Vagina (tissue), 2 donors: ENCODE measurements around the gene PLEKHM3. TPM values are rescaled to one million over a fixed set of nuclear protein-coding genes. Genes with fewer than 3 reads are reported as not detected.

ENCODE experiments used
- DNase-seq, 2 donors: peaks; one replicate each; pipeline ENCODE4 v3.0.0-alpha.2; 2017; ENCODE audit errors: extremely low spot score in 2 of 2
- H3K27ac ChIP-seq: fragments of 200-600 bp; sonication (generic); one replicate; pipeline ENCODE4 v1.5.1; 2019
- H3K27me3 ChIP-seq: fragments of 200-600 bp; sonication (generic); one replicate; pipeline ENCODE4 v1.5.1; 2019
- H3K36me3 ChIP-seq, 2 donors: fragments of 200-600 bp; sonication (generic); one replicate each; pipeline ENCODE4 v1.5.1; 2017 to 2019
- H3K4me1 ChIP-seq: fragments of 200-600 bp; sonication (generic); one replicate; pipeline ENCODE4 v1.5.1; 2019
- H3K4me3 ChIP-seq, 2 donors: fragments of 200-600 bp; sonication (generic); 1 replicate in 1 of 2; 2 replicates in 1 of 2; pipeline ENCODE4 v1.5.1; 2016 to 2019
- H3K9me3 ChIP-seq: fragments of 200-600 bp; sonication (generic); one replicate; pipeline ENCODE4 v1.5.1; 2019
- CTCF ChIP-seq, 3 experiments: fragments of 450-650 bp in 2 of 3; fragments of 200-600 bp in 1 of 3; sonication (generic) in 1 of 3; IDR thresholded peaks; one replicate each; pipeline ENCODE4 v1.5.1; 2017 to 2019; ENCODE audit warnings: antibody characterized with exemption in 3 of 3, mild to moderate bottlenecking in 2 of 3, moderate library complexity in 2 of 3
- POLR2A ChIP-seq, 2 donors: fragments of 450-650 bp; IDR thresholded peaks; one replicate each; pipeline ENCODE4 v1.6.1; 2017; ENCODE audit warnings: antibody characterized with exemption in 2 of 2, mild to moderate bottlenecking in 2 of 2, moderate library complexity in 2 of 2
- POLR2AphosphoS5 ChIP-seq, 2 donors: sonication (generic); formaldehyde crosslinking; IDR thresholded peaks; one replicate each; pipeline ENCODE4 v1.9.0; 2017; ENCODE audit warnings: antibody characterized with exemption in 2 of 2, mild to moderate bottlenecking in 2 of 2, low read depth in 1 of 2; ENCODE audit not compliant: insufficient read depth in 1 of 2
- intact Hi-C: fragments of 100-400 bp; cut with DNase I; formaldehyde crosslinking; loops from one replicate; pipeline ENCODE4 v1.15.1; 2023
- total RNA-seq: library from RNA; depleted of rRNA; stranded (reverse); fragments of >200 nt; gene quantifications from one replicate; pipeline ENCODE4 v1.2.3, GENCODE V29; 2016

Gene PLEKHM3
- total RNA-seq, 1 donor from 2014 or later: 21.4 TPM

DNA sequence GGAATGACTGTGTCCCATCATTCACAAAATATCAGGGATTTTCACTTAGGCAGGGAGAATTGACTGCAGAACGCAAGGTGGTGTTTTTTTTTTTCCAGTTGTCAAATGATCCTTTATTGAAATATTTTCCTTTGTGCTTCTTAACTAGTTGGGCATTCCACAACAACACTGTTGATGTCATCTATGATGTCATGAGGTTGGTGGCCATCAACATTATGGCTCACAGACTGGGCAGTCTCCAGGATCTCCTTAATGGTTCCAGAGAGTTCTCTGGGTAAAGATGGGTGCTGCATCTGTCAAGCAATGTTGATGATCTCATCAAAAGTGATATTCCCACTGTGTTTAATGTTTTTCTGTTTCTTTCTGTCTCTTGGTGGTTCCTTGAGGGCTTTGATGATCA is 31.8 kb upstream of the PLEKHM3 start:
- intact Hi-C loops: no loop called here
- no peaks in the 10 kb centered on the region for H3K9me3 ChIP-seq
- H3K27ac ChIP-seq: no peak overlapping the region
- no peaks in the 10 kb centered on the region for H3K4me1 ChIP-seq
- DNase-seq: no peak
- H3K4me3 ChIP-seq: no peak overlapping the region
- H3K27me3 ChIP-seq: no peaks in the 10 kb centered on the region
- TF ChIP-seq POLR2A (IDR thresholded peaks at IDR 0.05) (no peak), CTCF (IDR thresholded peaks at IDR 0.05) (no peak), POLR2AphosphoS5 (IDR thresholded peaks at IDR 0.05; ENCODE audit: insufficient read depth in 1 of 2, low read depth in 1 of 2) (no peak)
- no peaks in the 10 kb centered on the region for H3K36me3 ChIP-seq

DNA sequence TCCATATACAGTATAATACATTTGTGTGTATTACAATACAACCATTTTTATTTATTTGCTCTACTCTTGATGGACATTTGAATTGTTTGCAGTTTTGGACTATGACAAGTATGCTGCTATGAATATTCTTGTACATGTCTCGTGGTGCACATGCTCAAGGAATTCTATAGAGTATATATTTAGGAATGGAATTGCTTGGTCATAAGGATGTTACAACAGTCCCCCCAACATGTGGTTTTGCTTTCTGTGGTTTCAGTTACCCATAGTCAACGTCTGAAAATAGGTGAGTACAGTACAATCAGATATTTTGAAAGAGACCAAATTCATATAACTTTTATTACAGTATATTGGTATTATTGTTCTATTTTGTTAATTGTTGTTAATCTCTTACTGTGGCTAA is 24.1 kb upstream of the PLEKHM3 start:
- intact Hi-C loops: loop anchor here (10.0 kb wide), 1 partner anchor 305 kb away; no protein-coding TSS in a partner anchor
- no peak for DNase-seq
- TF ChIP-seq POLR2A (IDR thresholded peaks at IDR 0.05) (no peak), POLR2AphosphoS5 (IDR thresholded peaks at IDR 0.05; ENCODE audit: insufficient read depth in 1 of 2, low read depth in 1 of 2) (no peak)
- Histone ChIP-seq H3K36me3 (no peaks in the 10 kb centered on the region), H3K27me3 (no peaks in the 10 kb centered on the region), H3K4me1 (no peaks in the 10 kb centered on the region), H3K27ac (no peak overlapping the region), H3K9me3 (no peaks in the 10 kb centered on the region), H3K4me3 (no peak overlapping the region)

- Histone ChIP-seq H3K9me3 (no peaks in the 10 kb centered on the region), H3K36me3 (no peaks in the 10 kb centered on the region), H3K27me3 (no peaks in the 10 kb centered on the region), H3K4me1 (no peaks in the 10 kb centered on the region), H3K4me3 (no peak overlapping the region), H3K27ac (no peak overlapping the region)
- intact Hi-C loops: loop anchor here (10.0 kb wide), 1 partner anchor 304 kb away; no protein-coding TSS in a partner anchor
- TF ChIP-seq POLR2AphosphoS5 (IDR thresholded peaks at IDR 0.05; ENCODE audit: insufficient read depth in 1 of 2, low read depth in 1 of 2) (no peak), POLR2A (IDR thresholded peaks at IDR 0.05) (no peak), CTCF (IDR thresholded peaks at IDR 0.05) (no peak)
- DNase-seq: no peak
Measured at GRCh38 chr2:208049006-208049405, 23.7 kb upstream of the PLEKHM3 start.

DNA sequence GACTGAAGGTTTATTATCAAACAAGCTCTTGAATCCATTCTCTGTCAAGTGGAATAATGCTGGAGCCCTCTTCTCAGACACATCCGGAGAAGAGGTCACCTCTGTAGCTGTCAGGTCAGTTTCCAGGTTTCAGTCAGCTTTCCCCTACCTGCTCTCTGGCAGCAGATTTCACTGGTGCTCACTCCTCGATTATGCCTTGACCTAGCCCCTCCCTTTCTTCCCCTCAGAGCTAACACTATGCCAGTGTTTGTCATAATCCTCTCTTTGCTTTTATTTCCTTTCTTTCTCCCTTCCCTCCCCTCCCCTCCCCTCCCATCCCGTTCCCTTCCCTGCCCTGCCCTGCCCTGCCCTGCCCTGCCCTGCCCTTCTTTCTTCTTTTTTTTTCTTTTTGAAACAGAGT is 22.5 kb upstream of the PLEKHM3 start:
- intact Hi-C loops: loop anchor here (10.0 kb wide), 1 partner anchor 303 kb away; no protein-coding TSS in a partner anchor
- Histone ChIP-seq H3K27me3 (no peaks in the 10 kb centered on the region), H3K4me1 (no peaks in the 10 kb centered on the region), H3K4me3 (no peak overlapping the region), H3K9me3 (no peaks in the 10 kb centered on the region), H3K27ac (no peak overlapping the region), H3K36me3 (no peaks in the 10 kb centered on the region)
- no peak for DNase-seq
- TF ChIP-seq POLR2A (IDR thresholded peaks at IDR 0.05): no peak
- no peak for TF ChIP-seq POLR2AphosphoS5 (IDR thresholded peaks at IDR 0.05; ENCODE audit: insufficient read depth in 1 of 2, low read depth in 1 of 2)
- no peak for TF ChIP-seq CTCF (IDR thresholded peaks at IDR 0.05)

DNA sequence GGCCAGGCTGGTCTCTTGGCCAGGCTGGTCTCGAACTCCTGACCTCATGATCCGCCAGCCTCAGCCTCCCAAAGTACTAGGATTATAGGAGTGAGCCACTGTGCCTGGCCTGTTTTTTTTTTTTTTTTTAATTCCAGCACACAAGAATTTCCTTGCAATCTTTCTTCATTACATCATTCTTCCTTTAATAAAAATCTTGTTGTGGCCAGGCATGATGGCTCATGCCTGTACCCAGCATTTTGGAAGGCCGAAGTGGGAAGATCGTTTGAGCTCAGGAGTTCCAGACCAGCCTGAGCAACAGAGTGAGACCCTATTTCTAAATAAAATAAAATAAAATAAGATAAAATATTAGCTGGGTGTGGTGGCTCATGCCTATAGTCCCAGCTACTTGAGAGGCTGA is 21.4 kb upstream of the PLEKHM3 start:
- intact Hi-C loops: loop anchor here (10.0 kb wide), 1 partner anchor 302 kb away; no protein-coding TSS in a partner anchor
- no peak overlapping the region for H3K4me3 ChIP-seq
- TF ChIP-seq CTCF (IDR thresholded peaks at IDR 0.05) (no peak), POLR2AphosphoS5 (IDR thresholded peaks at IDR 0.05; ENCODE audit: insufficient read depth in 1 of 2, low read depth in 1 of 2) (no peak), POLR2A (IDR thresholded peaks at IDR 0.05) (no peak)

More for the DNA sequence above, 21.4 kb upstream of the PLEKHM3 start:
- Histone ChIP-seq H3K9me3 (no peaks in the 10 kb centered on the region), H3K27ac (no peak overlapping the region), H3K36me3 (no peaks in the 10 kb centered on the region), H3K4me1 (no peaks in the 10 kb centered on the region), H3K27me3 (no peaks in the 10 kb centered on the region)
- no peak for DNase-seq
